OCI-LY3 (cell line): ENCODE measurements around the gene ATP10B.

Source experiments
- CTCF ChIP-seq: fragments of 200-600, 300-600 bp; sonication (generic); IDR thresholded peaks from 2 replicates; pipeline ENCODE4 v1.5.1; 2014; ENCODE audit warnings: antibody characterized with exemption, low read length, low read depth
- EZH2phosphoT487 ChIP-seq: fragments of 200-600 bp; shearing (Covaris generic); IDR thresholded peaks from 2 replicates; pipeline ENCODE4 v1.6.1; 2018; ENCODE audit warnings: antibody characterized with exemption, mixed run types, low read depth

DNA sequence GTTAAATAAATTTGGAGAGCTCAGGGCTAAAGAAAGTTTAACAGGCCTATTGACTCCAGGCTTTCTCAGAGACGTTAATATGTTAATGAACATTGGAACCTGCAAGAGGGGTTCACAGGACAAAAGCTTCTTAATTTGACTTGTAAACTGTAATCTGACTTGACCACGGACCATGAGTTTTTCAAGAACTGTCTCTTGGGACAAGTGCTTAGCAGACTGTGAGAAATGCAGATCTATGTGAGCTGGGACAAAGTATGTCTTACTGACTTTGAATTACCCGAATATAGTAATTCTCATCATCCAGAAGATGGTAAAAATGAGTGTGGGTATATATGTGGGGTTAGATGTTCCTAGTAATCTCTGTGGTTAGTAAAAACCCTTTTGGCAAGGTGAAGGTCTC lies 186.6 kb downstream of the ATP10B start:
- TF ChIP-seq CTCF (no peak), EZH2phosphoT487 (no peak)
